BJ (cell line): ENCODE results near the gene CDCA4. TPM values are rescaled to one million over a fixed set of nuclear protein-coding genes. Genes with fewer than 3 reads are reported as not detected.

ENCODE experiments used
- CTCF ChIA-PET: fragments of 350-600 bp; formaldehyde crosslinking; extraction: SDS; loops from one replicate; lab custom pipeline; 2021; ENCODE audit warnings: antibody characterized with exemption, inconsistent platforms; lab: Yijun Ruan, JAX
- POLR2A ChIA-PET: fragments of 300-600 bp; sonication (Branson Sonifier 250); formaldehyde crosslinking; extraction: SDS; loops from one replicate; lab custom pipeline; 2021; ENCODE audit warnings: antibody characterized with exemption; lab: Charles Lee
- DNase-seq: peaks from one replicate; pipeline ENCODE4 v3.0.0-alpha.2; 2011; ENCODE audit warnings: low read depth
- H3K27me3 ChIP-seq: 2 replicates; pipeline ENCODE4 v1.6.0; 2011; ENCODE audit warnings: low read length; ENCODE audit not compliant: control insufficient read depth, insufficient read depth
- H3K36me3 ChIP-seq: 2 replicates; pipeline ENCODE4 v1.5.1; 2011; ENCODE audit warnings: low read length; ENCODE audit not compliant: control insufficient read depth, insufficient read depth
- H3K4me3 ChIP-seq: 2 replicates; pipeline ENCODE4 v1.5.1; 2011; ENCODE audit warnings: low read depth, mild to moderate bottlenecking, control low read depth, low read length
- polyA plus RNA-seq: library from polyadenylated mRNA; depleted of rRNA; stranded (reverse); fragments of >200 nt; gene quantifications from 2 replicates; pipeline ENCODE4 v1.2.3, GENCODE V29; 2011
- TF ChIP-seq, protein P1 (sequence below): IDR thresholded peaks from 2 replicates; pipeline ENCODE4 v1.5.1; 2011; ENCODE audit warnings: low read depth, mild to moderate bottlenecking, control low read depth, inconsistent platforms, low read length, moderate library complexity; ENCODE audit not compliant: insufficient read depth

CDCA4 gene
- polyA plus RNA-seq, 1 experiment = 16.6 TPM

DNA sequence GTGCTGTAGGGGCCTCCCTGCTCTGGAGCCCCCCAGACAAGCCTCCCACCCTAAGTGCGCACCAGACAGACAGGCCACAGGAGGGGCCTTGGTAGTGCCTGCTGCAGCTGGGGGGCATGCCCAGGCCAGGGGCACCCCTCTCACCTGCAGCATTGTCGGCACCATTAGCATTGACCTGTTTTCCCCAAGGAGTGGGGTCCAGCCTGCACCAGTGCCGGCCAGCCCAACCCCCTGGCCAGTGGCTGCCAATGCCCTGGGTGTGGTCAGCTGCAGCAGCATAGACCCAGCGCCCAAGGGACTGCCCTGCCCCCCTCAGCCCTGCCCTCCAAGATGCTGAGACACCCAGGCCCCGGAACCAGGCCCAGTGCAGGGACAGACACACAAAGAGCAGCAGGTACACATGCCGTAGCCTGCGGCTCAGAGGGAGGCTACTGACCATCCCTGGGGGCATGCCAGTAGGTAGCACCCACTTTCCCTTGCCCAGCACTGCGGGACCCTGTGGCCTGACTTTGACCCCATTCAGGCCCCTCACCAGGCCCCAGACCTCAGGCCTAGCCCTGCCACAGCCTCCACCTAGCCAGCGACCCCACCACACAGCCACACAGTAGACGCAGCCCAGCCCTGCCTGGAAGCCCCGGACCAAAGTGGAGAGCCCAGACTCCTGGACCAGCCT, 43.7 kb downstream of the CDCA4 start:
- TF ChIP-seq, protein P1, sequence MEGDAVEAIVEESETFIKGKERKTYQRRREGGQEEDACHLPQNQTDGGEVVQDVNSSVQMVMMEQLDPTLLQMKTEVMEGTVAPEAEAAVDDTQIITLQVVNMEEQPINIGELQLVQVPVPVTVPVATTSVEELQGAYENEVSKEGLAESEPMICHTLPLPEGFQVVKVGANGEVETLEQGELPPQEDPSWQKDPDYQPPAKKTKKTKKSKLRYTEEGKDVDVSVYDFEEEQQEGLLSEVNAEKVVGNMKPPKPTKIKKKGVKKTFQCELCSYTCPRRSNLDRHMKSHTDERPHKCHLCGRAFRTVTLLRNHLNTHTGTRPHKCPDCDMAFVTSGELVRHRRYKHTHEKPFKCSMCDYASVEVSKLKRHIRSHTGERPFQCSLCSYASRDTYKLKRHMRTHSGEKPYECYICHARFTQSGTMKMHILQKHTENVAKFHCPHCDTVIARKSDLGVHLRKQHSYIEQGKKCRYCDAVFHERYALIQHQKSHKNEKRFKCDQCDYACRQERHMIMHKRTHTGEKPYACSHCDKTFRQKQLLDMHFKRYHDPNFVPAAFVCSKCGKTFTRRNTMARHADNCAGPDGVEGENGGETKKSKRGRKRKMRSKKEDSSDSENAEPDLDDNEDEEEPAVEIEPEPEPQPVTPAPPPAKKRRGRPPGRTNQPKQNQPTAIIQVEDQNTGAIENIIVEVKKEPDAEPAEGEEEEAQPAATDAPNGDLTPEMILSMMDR = no peak
- CTCF ChIA-PET = interaction anchor here (0.9 to 5.3 kb wide), 7 partner anchors 8 to 84 kb away, joined by 3 to 159 read pairs (median 6); partner anchors contain the start of gene CLBA1
- DNase-seq = no peak
- Histone ChIP-seq H3K4me3 (no peak overlapping the region), H3K36me3 (no peaks in the 10 kb centered on the region), H3K27me3 (no peaks in the 10 kb centered on the region)
- POLR2A ChIA-PET = no interaction called here

GRCh38 chr14:104976198-104977007, 44.5 kb downstream of the CDCA4 start:
- ChIA-PET CTCF (interaction anchor here (0.9 to 5.3 kb wide), 19 partner anchors 9 to 91 kb away, joined by 3 to 159 read pairs (median 5); partner anchors contain the start of genes CDCA4 and CLBA1), POLR2A (no interaction called here)
- DNase-seq = no peak
- no peaks in the 10 kb centered on the region for H3K36me3 ChIP-seq
- H3K4me3 ChIP-seq = no peak overlapping the region
- H3K27me3 ChIP-seq = no peaks in the 10 kb centered on the region
- TF ChIP-seq, protein P1 = peak; percentile 95

- no peaks in the 10 kb centered on the region for H3K36me3 ChIP-seq
- ChIA-PET POLR2A (no interaction called here), CTCF (interaction anchor here (0.9 to 5.3 kb wide), 20 partner anchors 8 to 112 kb away, joined by 3 to 159 read pairs (median 5); partner anchors contain the start of genes CDCA4 and CLBA1)
- no peaks in the 10 kb centered on the region for H3K27me3 ChIP-seq
- no peak for DNase-seq
- no peak overlapping the region for H3K4me3 ChIP-seq
- TF ChIP-seq, protein P1 = no peak
Measured at GRCh38 chr14:104975481-104976197, 45.2 kb downstream of the CDCA4 start.

GRCh38 chr14:104974665-104975390, 46.1 kb downstream of the CDCA4 start:
- DNase-seq = no peak
- Histone ChIP-seq H3K36me3 (no peaks in the 10 kb centered on the region), H3K27me3 (no peaks in the 10 kb centered on the region), H3K4me3 (no peak overlapping the region)
- TF ChIP-seq, protein P1 = no peak
- POLR2A ChIA-PET = no interaction called here
- CTCF ChIA-PET = interaction anchor here (0.6 to 5.3 kb wide), 25 partner anchors 9 to 306 kb away, joined by 3 to 159 read pairs (median 4); partner anchors contain the start of genes CDCA4, CLBA1 and PLD4
